OCI-LY7 (cell line): ENCODE data around the gene SOBP. TPM values are rescaled to one million over a fixed set of nuclear protein-coding genes. Genes with fewer than 3 reads are reported as not detected.

Source experiments
- BruUV-seq: library from RNA; stranded (reverse); fragments of 400-500 nt; replicated peaks from 2 replicates; lab custom pipeline; 2021; lab: Mats Ljungman, UMichigan
- CTCF ChIA-PET: fragments of 300-600 bp; sonication (Branson Sonifier 250); formaldehyde crosslinking; loops from one replicate; lab custom pipeline; 2022; ENCODE audit warnings: antibody characterized with exemption; ENCODE audit not compliant: unreplicated experiment; lab: Charles Lee
- POLR2A ChIA-PET: fragments of 300-600 bp; sonication (Branson Sonifier 250); formaldehyde crosslinking; loops from one replicate; lab custom pipeline; 2022; ENCODE audit warnings: antibody characterized with exemption; lab: Charles Lee
- DNase-seq: peaks from one replicate; pipeline ENCODE4 v3.0.0-alpha.2; 2015; ENCODE audit warnings: low spot score
- H2AFZ ChIP-seq: fragments of 200-600 bp; sonication (generic), shearing (Covaris generic); 2 replicates; pipeline ENCODE4 v1.6.1; 2014; ENCODE audit warnings: mild to moderate bottlenecking, antibody characterized with exemption, low read length, moderate library complexity
- H3K27ac ChIP-seq: fragments of 200-600 bp; sonication (generic); 2 replicates; pipeline ENCODE4 v1.5.1; 2014; ENCODE audit warnings: mixed run types, low read depth, mild to moderate bottlenecking, moderate library complexity, low read length, inconsistent platforms; ENCODE audit not compliant: poor library complexity, severe bottlenecking
- H3K36me3 ChIP-seq: fragments of 200-600 bp; sonication (generic); 2 replicates; pipeline ENCODE4 v1.6.1; 2014; ENCODE audit warnings: mild to moderate bottlenecking, antibody characterized with exemption, low read length, moderate library complexity, mixed read lengths; ENCODE audit not compliant: insufficient read depth
- H3K4me1 ChIP-seq: fragments of 200-600 bp; sonication (generic); 2 replicates; pipeline ENCODE4 v1.5.1; 2014; ENCODE audit warnings: mild to moderate bottlenecking, low read length; ENCODE audit not compliant: insufficient read depth, poor library complexity, severe bottlenecking
- H3K4me2 ChIP-seq: fragments of 200-600 bp; sonication (generic); 2 replicates; pipeline ENCODE4 v1.6.1; 2014; ENCODE audit warnings: mild to moderate bottlenecking, low read length
- H3K4me3 ChIP-seq: fragments of 200-600 bp; sonication (generic); 2 replicates; pipeline ENCODE4 v1.5.1; 2014; ENCODE audit warnings: mild to moderate bottlenecking, low read depth, low read length; ENCODE audit not compliant: poor library complexity, severe bottlenecking
- H3K79me2 ChIP-seq: fragments of 200-600 bp; sonication (generic); 2 replicates; pipeline ENCODE4 v1.6.1; 2016; ENCODE audit warnings: low read depth, mild to moderate bottlenecking, low read length, moderate library complexity, mixed read lengths; ENCODE audit not compliant: insufficient read depth
- H3K9me2 ChIP-seq: fragments of 200-600 bp; sonication (generic); 2 replicates; pipeline ENCODE4 v1.6.1; 2016; ENCODE audit warnings: mild to moderate bottlenecking, low read length, mixed read lengths; ENCODE audit not compliant: insufficient read depth
- H3K9me3 ChIP-seq: fragments of 200-600 bp; sonication (generic); 2 replicates; pipeline ENCODE4 v1.6.1; 2014; ENCODE audit warnings: mild to moderate bottlenecking, mixed run types, low read length, mixed read lengths
- H4K20me1 ChIP-seq: fragments of 200-600 bp; sonication (generic); 2 replicates; pipeline ENCODE4 v1.6.1; 2014; ENCODE audit warnings: mild to moderate bottlenecking, antibody characterized with exemption, low read length, moderate library complexity, mixed read lengths; ENCODE audit not compliant: insufficient read depth
- EZH2phosphoT487 ChIP-seq: fragments of 200-600 bp; sonication (generic); IDR thresholded peaks from 2 replicates; pipeline ENCODE4 v1.6.1; 2018; ENCODE audit warnings: low read depth, borderline replicate concordance, mild to moderate bottlenecking, mixed run types, antibody characterized with exemption, low read length, moderate library complexity, mixed read lengths
- intact Hi-C: fragments of 100-400 bp; cut with micrococcal nuclease; formaldehyde crosslinking; loops from one replicate; pipeline ENCODE4 v1.10.0; 2022; ENCODE audit not compliant: unreplicated experiment
- total RNA-seq, 2 experiments: library from RNA; depleted of rRNA in 1 of 2; stranded (reverse); fragments of >200 nt in 1 of 2; shearing (Covaris generic) in 1 of 2; gene quantifications; 2 replicates each; pipeline ENCODE4 v1.2.3, GENCODE V29; 2014 to 2022
- TF ChIP-seq, protein P1 (sequence below): fragments of 200-600 bp; sonication (generic); conservative IDR thresholded peaks from 2 replicates; pipeline ENCODE4 v1.5.1; 2014; ENCODE audit warnings: mild to moderate bottlenecking, antibody characterized with exemption, low read length, moderate library complexity, mixed read lengths

Gene SOBP
- total RNA-seq, 2 experiments from 2014 or later: 21.5 to 29.4 TPM

DNA sequence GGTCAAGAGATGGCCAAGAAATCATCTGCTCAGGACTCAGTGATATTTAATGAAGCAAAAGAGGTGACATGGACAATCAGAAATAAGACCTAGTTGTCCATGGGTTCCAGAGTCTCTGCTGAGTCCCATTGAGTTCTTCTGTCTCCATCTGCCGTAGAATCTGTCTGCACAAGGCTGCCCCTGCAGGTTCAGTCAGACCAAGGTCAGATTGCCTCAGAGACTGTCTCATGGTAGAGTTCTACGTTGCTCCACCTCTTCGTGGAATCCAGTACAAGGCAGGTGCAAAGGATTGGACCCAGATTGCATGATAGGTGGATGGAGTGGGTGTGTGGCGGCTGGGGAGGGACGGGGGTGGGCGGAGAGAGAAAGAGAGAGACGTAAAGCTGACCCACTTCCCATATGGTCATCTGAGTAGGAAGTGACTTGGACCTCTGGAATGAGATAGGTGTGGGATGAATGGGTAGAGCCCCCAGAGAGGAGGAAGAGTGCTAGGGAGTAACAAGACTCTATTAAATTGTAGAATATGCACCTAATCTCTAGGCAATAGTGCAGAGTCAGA is 75.3 kb downstream of the SOBP start:
- Histone ChIP-seq H3K9me3 (no peaks in the 10 kb centered on the region), H3K79me2 (no peaks in the 10 kb centered on the region), H3K27ac (no peak overlapping the region), H4K20me1 (no peaks in the 10 kb centered on the region), H3K9me2 (no peaks in the 10 kb centered on the region), H3K4me2 (no peak overlapping the region), H3K36me3 (peaks cover 73% of the 10 kb centered on the region), H2AFZ (no peak overlapping the region), H3K4me1 (no peaks in the 10 kb centered on the region), H3K4me3 (no peak overlapping the region)
- POLR2A ChIA-PET: interaction anchor here (1.9 kb wide), 1 partner anchor 13 kb away, joined by 11 read pairs; no protein-coding TSS in a partner anchor
- no peak for TF ChIP-seq EZH2phosphoT487
- TF ChIP-seq, protein P1, sequence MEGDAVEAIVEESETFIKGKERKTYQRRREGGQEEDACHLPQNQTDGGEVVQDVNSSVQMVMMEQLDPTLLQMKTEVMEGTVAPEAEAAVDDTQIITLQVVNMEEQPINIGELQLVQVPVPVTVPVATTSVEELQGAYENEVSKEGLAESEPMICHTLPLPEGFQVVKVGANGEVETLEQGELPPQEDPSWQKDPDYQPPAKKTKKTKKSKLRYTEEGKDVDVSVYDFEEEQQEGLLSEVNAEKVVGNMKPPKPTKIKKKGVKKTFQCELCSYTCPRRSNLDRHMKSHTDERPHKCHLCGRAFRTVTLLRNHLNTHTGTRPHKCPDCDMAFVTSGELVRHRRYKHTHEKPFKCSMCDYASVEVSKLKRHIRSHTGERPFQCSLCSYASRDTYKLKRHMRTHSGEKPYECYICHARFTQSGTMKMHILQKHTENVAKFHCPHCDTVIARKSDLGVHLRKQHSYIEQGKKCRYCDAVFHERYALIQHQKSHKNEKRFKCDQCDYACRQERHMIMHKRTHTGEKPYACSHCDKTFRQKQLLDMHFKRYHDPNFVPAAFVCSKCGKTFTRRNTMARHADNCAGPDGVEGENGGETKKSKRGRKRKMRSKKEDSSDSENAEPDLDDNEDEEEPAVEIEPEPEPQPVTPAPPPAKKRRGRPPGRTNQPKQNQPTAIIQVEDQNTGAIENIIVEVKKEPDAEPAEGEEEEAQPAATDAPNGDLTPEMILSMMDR: no peak
- intact Hi-C loops: no loop called here
- BruUV-seq: no TSS peak
- DNase-seq: no peak
- CTCF ChIA-PET: no interaction called here

GRCh38 chr6:107567643-107568042 is 77.7 kb downstream of the SOBP start:
- CTCF ChIA-PET: no interaction called here
- Histone ChIP-seq H4K20me1 (no peaks in the 10 kb centered on the region), H3K4me1 (peaks cover 23% of the 10 kb centered on the region), H3K9me2 (no peaks in the 10 kb centered on the region), H3K4me2 (no peak overlapping the region), H3K36me3 (peaks cover 77% of the 10 kb centered on the region), H3K27ac (no peak overlapping the region), H3K4me3 (no peak overlapping the region), H3K9me3 (no peaks in the 10 kb centered on the region), H2AFZ (no peak overlapping the region), H3K79me2 (no peaks in the 10 kb centered on the region)
- POLR2A ChIA-PET: interaction anchor here (1.2 kb wide), 1 partner anchor 29 kb away, joined by 3 read pairs; no protein-coding TSS in a partner anchor
- intact Hi-C loops: no loop called here
- BruUV-seq: no TSS peak
- TF ChIP-seq, protein P1: no peak
- no peak for TF ChIP-seq EZH2phosphoT487
- DNase-seq: no peak

DNA sequence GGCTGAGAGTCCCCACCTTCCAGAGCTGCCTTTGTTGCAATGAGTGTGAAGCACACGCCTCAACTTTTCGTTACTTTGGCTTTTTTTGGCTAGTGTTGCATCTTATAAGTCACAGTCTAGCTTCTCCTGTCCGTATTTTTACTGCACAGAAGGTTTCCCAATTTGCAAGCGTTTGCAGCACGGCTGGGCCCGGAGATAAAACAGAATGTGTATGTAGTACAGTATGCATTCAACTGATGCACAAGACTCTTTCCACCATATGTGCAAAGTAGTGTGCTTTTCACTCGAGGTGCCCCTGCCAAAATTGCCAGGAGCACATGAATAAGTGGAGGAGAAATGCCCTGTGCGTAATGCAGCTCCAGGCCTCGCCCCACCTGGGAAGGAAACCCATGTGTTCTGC is 79.6 kb downstream of the SOBP start:
- Histone ChIP-seq H2AFZ (no peak overlapping the region), H3K4me2 (no peak overlapping the region), H3K4me3 (no peak overlapping the region), H3K9me3 (no peaks in the 10 kb centered on the region), H4K20me1 (no peaks in the 10 kb centered on the region), H3K4me1 (peaks cover 31% of the 10 kb centered on the region), H3K9me2 (no peaks in the 10 kb centered on the region), H3K36me3 (peaks cover 84% of the 10 kb centered on the region), H3K79me2 (no peaks in the 10 kb centered on the region), H3K27ac (no peak overlapping the region)
- TF ChIP-seq EZH2phosphoT487: no peak
- TF ChIP-seq, protein P1: no peak
- intact Hi-C loops: no loop called here
- no TSS peak for BruUV-seq
- ChIA-PET CTCF (no interaction called here), POLR2A (no interaction called here)
- no peak for DNase-seq
